GM12892 (cell line): Measurements from ENCODE around the gene SLFN11.

ENCODE experiments used
- POLR2A ChIP-seq: IDR thresholded peaks from 2 replicates; pipeline ENCODE4 v1.6.1; 2011; ENCODE audit warnings: low read depth, low read length, control low read depth
- POLR2AphosphoS5 ChIP-seq: IDR thresholded peaks from 2 replicates; pipeline ENCODE4 v1.6.1; 2011; ENCODE audit warnings: low read depth, low read length, control low read depth

DNA sequence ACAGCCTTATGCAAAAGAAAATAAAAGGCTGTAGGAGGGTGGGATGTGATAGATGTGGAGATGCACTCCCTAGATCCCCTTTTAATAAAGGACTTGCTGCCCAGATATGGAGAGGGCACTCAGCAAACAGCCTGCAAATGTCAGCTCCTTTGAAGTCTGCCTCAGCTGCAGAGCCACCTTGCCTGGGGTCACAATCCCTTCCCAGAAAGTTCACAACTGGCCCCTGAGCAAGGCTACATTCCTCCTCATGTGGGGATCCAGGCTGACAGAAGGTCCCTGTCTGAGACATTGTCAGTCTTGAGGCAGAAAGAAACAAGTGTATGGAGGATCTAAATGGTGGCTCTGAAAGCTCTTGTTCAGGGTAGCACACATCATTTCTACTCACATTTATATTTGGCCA lies 36.1 kb downstream of the SLFN11 start:
- TF ChIP-seq POLR2A (no peak), POLR2AphosphoS5 (no peak)
